ENCODE results near the gene KCNG2.

KCNG2 gene

GRCh38 chr18:79823120-79823519, 25.4 kb downstream of the KCNG2 start:
- no peak for DNase-seq

GRCh38 chr18:79825913-79826312, 28.2 kb downstream of the KCNG2 start:
- no peak for DNase-seq

- no peak for DNase-seq
These were observed 29.2 kb downstream of the KCNG2 start for GRCh38 chr18:79826966-79827365.

- no peak for DNase-seq
These were observed 30.5 kb downstream of the KCNG2 start for GRCh38 chr18:79828258-79828657.

GRCh38 chr18:79829136-79829854, 31.6 kb downstream of the KCNG2 start:
- DNase-seq, result no peak

GRCh38 chr18:79832169-79832568, 34.4 kb downstream of the KCNG2 start:
- DNase-seq, result no peak

GRCh38 chr18:79834834-79835233, 37.1 kb downstream of the KCNG2 start:
- DNase-seq, result no peak

- no peak for DNase-seq
These were observed 44.2 kb downstream of the KCNG2 start for GRCh38 chr18:79841936-79842335.

GRCh38 chr18:79844999-79845563, 47.3 kb downstream of the KCNG2 start:
- DNase-seq, result no peak

- no peak for DNase-seq
These were observed 49.3 kb downstream of the KCNG2 start for GRCh38 chr18:79846936-79847557.

GRCh38 chr18:79847606-79848293, 50.0 kb downstream of the KCNG2 start:
- DNase-seq, result no peak

GRCh38 chr18:79848294-79848578, 50.5 kb downstream of the KCNG2 start:
- no peak for DNase-seq

- no peak for DNase-seq
These were observed 51.0 kb downstream of the KCNG2 start for GRCh38 chr18:79848579-79849327.

GRCh38 chr18:79849328-79850207, 51.8 kb downstream of the KCNG2 start:
- DNase-seq, result no peak

- DNase-seq, result no peak
These were observed 53.0 kb downstream of the KCNG2 start for GRCh38 chr18:79850731-79851130.

GRCh38 chr18:79851489-79851888, 53.8 kb downstream of the KCNG2 start:
- DNase-seq, result no peak

- no peak for DNase-seq
These were observed 54.2 kb downstream of the KCNG2 start for GRCh38 chr18:79851950-79852349.

GRCh38 chr18:79852561-79853302, 55.0 kb downstream of the KCNG2 start:
- DNase-seq, result no peak

GRCh38 chr18:79853303-79853992, 55.7 kb downstream of the KCNG2 start:
- DNase-seq, result no peak

GRCh38 chr18:79853993-79854364, 56.2 kb downstream of the KCNG2 start:
- no peak for DNase-seq
